22Rv1 (cell line): ENCODE data around the gene JMJD1C.

Source experiments
- ZFX ChIP-seq: fragments of 450-650 bp; IDR thresholded peaks from 2 replicates; pipeline ENCODE4 v1.6.1; 2017; ENCODE audit warnings: antibody characterized with exemption, borderline replicate concordance
- TF ChIP-seq, protein P1 (sequence below): fragments of 450-650 bp; IDR thresholded peaks from 2 replicates; pipeline ENCODE4 v1.5.1; 2017; ENCODE audit warnings: mild to moderate bottlenecking

DNA sequence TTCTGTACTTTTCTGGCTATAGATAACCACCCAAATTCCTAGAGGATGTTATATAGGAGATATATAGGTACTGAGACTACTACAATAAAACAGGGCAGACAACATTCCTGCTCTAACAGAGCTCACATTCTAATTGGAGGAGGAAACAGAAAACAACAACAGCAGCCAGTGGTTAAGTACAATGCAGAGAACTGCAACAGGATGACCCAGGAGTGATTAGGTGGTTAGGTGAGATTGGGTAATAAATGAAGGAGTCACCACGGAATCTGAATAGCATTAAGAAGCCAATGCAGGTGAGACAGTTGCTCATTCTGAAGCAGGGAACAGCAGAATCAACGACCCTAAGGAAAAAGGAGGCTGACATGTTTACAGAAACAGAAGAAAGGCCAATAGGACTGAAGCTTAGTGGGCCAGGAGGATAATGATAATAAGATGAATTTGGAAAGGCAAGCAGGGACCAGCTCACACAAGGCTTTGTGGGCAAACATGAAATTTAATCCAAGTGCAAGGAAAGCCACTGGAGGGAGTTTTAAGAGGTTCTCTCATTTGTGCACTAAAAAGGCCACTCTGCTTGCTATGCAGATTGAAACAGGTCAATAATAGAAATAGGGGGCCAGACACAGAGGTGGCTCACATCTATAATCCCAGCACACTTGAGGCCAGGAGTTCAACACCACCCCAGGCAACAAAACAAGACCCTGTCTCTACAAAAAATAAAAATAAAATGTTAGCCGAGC lies 38.5 kb upstream of the JMJD1C start:
- no peak for TF ChIP-seq ZFX
- TF ChIP-seq, protein P1, sequence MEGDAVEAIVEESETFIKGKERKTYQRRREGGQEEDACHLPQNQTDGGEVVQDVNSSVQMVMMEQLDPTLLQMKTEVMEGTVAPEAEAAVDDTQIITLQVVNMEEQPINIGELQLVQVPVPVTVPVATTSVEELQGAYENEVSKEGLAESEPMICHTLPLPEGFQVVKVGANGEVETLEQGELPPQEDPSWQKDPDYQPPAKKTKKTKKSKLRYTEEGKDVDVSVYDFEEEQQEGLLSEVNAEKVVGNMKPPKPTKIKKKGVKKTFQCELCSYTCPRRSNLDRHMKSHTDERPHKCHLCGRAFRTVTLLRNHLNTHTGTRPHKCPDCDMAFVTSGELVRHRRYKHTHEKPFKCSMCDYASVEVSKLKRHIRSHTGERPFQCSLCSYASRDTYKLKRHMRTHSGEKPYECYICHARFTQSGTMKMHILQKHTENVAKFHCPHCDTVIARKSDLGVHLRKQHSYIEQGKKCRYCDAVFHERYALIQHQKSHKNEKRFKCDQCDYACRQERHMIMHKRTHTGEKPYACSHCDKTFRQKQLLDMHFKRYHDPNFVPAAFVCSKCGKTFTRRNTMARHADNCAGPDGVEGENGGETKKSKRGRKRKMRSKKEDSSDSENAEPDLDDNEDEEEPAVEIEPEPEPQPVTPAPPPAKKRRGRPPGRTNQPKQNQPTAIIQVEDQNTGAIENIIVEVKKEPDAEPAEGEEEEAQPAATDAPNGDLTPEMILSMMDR = no peak
